Measurements from ENCODE around the gene OCIAD1. TPM values are rescaled to one million over a fixed set of nuclear protein-coding genes. Genes with fewer than 3 reads are reported as not detected.
"Not testable (repeated sequence)": the region's sequence is repeated elsewhere in the genome, so short reads cannot be mapped to it uniquely, and the experiment has no call there.

The OCIAD1 gene
- total RNA-seq, 1 experiment from 2014 or later: 61.0 TPM

DNA sequence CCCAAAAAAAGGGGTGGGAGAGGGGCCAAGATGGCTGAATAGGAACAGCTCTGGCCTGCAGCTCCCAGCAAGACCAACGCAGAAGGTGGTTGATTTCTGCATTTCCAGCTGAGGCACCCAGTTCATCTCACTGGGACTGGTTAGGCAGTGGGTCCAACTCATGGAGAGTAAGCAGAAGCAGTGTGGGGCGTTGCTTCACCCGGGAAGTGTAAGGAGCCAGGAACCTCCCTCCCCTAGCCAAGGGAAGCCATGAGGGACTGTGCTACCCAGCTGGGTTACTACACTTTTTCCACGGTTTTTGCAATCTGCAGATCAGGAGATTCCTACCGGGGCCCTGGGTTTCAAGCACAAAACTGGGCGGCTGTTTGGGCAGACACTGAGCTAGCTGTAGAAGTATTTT lies 13.9 kb upstream of the OCIAD1 start:
- H3K27me3 ChIP-seq (ENCODE audit: low read length): no peaks in the 10 kb centered on the region
- H3K4me2 ChIP-seq (ENCODE audit: low read length): no peak overlapping the region
- DNase-seq: no peak
- H2AFZ ChIP-seq (ENCODE audit: low read length): no peak overlapping the region
- CTCF ChIA-PET: no interaction called here
- no peaks in the 10 kb centered on the region for H3K36me3 ChIP-seq (ENCODE audit: low read depth, low read length)
- POLR2A ChIA-PET (ENCODE audit: unreplicated experiment): interaction anchor here (0.6 kb wide), 1 partner anchor 36 kb away, joined by 5 read pairs; no protein-coding TSS in a partner anchor
- H3K79me2 ChIP-seq (ENCODE audit: low read length): no peaks in the 10 kb centered on the region
- no peaks in the 10 kb centered on the region for H3K9me3 ChIP-seq (ENCODE audit: low read length)
- no peak overlapping the region for H3K9ac ChIP-seq (ENCODE audit: low read length)
- H3K4me3 ChIP-seq (ENCODE audit: low read length): no peak overlapping the region
- H3K9me2 ChIP-seq (replicated peaks; ENCODE audit: low read length): no peaks in the 10 kb centered on the region
- peaks cover 10% of the 10 kb centered on the region for H3K4me1 ChIP-seq (ENCODE audit: insufficient read depth, low read length)
- no TSS peak for BruUV-seq (replicated peaks)
- ATAC-seq: no peak
- H4K20me1 ChIP-seq (ENCODE audit: low read length): no peaks in the 10 kb centered on the region
- no peaks in the 10 kb centered on the region for H3F3A ChIP-seq (ENCODE audit: low read length, unreplicated experiment)
- H3K27ac ChIP-seq (ENCODE audit: low read length): no peak overlapping the region
- TF ChIP-seq, protein P1, sequence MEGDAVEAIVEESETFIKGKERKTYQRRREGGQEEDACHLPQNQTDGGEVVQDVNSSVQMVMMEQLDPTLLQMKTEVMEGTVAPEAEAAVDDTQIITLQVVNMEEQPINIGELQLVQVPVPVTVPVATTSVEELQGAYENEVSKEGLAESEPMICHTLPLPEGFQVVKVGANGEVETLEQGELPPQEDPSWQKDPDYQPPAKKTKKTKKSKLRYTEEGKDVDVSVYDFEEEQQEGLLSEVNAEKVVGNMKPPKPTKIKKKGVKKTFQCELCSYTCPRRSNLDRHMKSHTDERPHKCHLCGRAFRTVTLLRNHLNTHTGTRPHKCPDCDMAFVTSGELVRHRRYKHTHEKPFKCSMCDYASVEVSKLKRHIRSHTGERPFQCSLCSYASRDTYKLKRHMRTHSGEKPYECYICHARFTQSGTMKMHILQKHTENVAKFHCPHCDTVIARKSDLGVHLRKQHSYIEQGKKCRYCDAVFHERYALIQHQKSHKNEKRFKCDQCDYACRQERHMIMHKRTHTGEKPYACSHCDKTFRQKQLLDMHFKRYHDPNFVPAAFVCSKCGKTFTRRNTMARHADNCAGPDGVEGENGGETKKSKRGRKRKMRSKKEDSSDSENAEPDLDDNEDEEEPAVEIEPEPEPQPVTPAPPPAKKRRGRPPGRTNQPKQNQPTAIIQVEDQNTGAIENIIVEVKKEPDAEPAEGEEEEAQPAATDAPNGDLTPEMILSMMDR (conservative IDR thresholded peaks at IDR 0.05; ENCODE audit: low read depth, low read length): no peak
- no peak for TF ChIP-seq EZH2phosphoT487 (IDR thresholded peaks at IDR 0.05; ENCODE audit: borderline replicate concordance, low read length)
- no peak for TF ChIP-seq EZH2 (IDR thresholded peaks at IDR 0.05; ENCODE audit: low read length, unreplicated experiment)
- intact Hi-C loops (cut with micrococcal nuclease): no loop called here

DNA sequence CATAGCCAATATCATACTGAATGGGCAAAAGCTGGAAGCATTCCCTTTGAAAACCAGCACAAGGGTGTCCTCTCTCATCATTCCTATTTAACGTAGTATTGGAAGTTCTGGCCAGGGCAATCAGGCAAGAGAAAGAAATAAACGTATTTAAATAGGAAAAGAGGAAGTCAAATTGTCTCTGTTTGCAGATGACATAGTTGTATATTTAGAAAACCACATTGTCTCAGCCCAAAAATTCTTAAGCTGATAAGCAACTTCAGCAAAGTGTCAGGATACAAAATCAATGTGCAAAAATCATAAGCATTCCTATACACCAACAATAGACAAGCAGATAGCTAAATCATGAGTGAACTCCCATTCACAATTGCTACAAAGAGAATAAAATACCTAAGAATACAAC lies 9.5 kb upstream of the OCIAD1 start:
- H3K27me3 ChIP-seq (ENCODE audit: low read length); H3K79me2 ChIP-seq (ENCODE audit: low read length); H3K9me2 ChIP-seq (replicated peaks; ENCODE audit: low read length); DNase-seq; ATAC-seq; H3K9ac ChIP-seq (ENCODE audit: low read length); H3K4me3 ChIP-seq (ENCODE audit: low read length); CTCF ChIA-PET; H4K20me1 ChIP-seq (ENCODE audit: low read length); H3K4me2 ChIP-seq (ENCODE audit: low read length); H2AFZ ChIP-seq (ENCODE audit: low read length); H3K27ac ChIP-seq (ENCODE audit: low read length); POLR2A ChIA-PET (ENCODE audit: unreplicated experiment); H3K4me1 ChIP-seq (ENCODE audit: insufficient read depth, low read length); H3K36me3 ChIP-seq (ENCODE audit: low read depth, low read length); H3K9me3 ChIP-seq (ENCODE audit: low read length); intact Hi-C loops (cut with micrococcal nuclease); BruUV-seq (replicated peaks); H3F3A ChIP-seq (ENCODE audit: low read length, unreplicated experiment): not testable (repeated sequence)

DNA sequence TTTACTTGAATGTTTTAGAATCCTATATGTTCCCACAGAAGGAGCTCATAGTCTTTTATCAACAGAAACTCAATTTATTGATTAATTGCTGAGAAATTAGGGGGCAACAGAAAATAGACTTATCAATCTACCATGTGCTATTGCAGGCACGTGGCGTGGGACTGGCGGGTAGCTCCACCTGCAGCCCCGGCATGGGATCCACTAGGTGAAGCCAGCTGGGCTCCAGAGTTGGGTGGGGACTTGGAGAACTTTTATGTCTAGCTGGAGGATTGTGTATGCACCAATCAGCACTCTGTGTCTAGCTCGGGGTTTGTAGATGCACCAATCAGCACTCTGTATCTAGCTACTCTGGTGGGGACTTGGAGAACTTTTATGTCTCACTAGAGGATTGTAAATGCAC lies 3.3 kb upstream of the OCIAD1 start:
- Histone ChIP-seq H3K9ac (ENCODE audit: low read length) (no peak overlapping the region), H3K4me3 (ENCODE audit: low read length) (no peak overlapping the region), H2AFZ (ENCODE audit: low read length) (no peak overlapping the region), H3K79me2 (ENCODE audit: low read length) (peaks cover 17% of the 10 kb centered on the region), H3K4me1 (ENCODE audit: insufficient read depth, low read length) (peaks cover 6% of the 10 kb centered on the region), H3K9me3 (ENCODE audit: low read length) (no peaks in the 10 kb centered on the region), H3K27ac (ENCODE audit: low read length) (no peak overlapping the region), H3F3A (ENCODE audit: low read length, unreplicated experiment) (no peaks in the 10 kb centered on the region), H3K36me3 (ENCODE audit: low read depth, low read length) (no peaks in the 10 kb centered on the region), H4K20me1 (ENCODE audit: low read length) (no peaks in the 10 kb centered on the region), H3K9me2 (replicated peaks; ENCODE audit: low read length) (no peaks in the 10 kb centered on the region), H3K27me3 (ENCODE audit: low read length) (no peaks in the 10 kb centered on the region), H3K4me2 (ENCODE audit: low read length) (no peak overlapping the region)
- intact Hi-C loops (cut with micrococcal nuclease): no loop called here
- ChIA-PET CTCF (no interaction called here), POLR2A (ENCODE audit: unreplicated experiment) (no interaction called here)
- BruUV-seq (replicated peaks): no TSS peak
- no peak for DNase-seq
- ATAC-seq: no peak
- TF ChIP-seq, protein P1 (conservative IDR thresholded peaks at IDR 0.05; ENCODE audit: low read depth, low read length): no peak
- TF ChIP-seq EZH2phosphoT487 (IDR thresholded peaks at IDR 0.05; ENCODE audit: borderline replicate concordance, low read length) (no peak), EZH2 (IDR thresholded peaks at IDR 0.05; ENCODE audit: low read length, unreplicated experiment) (no peak)
